Suppressor macrophage treated with lipopolysaccharide for 4 hours (primary cell): Measurements from ENCODE around the gene POLR3GL.
"Not testable (repeated sequence)": the region's sequence is repeated elsewhere in the genome, so short reads cannot be mapped to it uniquely, and the experiment has no call there.

Experiments
- DNase-seq: peaks from one replicate; pipeline ENCODE4 v3.0.0-alpha.2; 2020

Gene POLR3GL

DNA sequence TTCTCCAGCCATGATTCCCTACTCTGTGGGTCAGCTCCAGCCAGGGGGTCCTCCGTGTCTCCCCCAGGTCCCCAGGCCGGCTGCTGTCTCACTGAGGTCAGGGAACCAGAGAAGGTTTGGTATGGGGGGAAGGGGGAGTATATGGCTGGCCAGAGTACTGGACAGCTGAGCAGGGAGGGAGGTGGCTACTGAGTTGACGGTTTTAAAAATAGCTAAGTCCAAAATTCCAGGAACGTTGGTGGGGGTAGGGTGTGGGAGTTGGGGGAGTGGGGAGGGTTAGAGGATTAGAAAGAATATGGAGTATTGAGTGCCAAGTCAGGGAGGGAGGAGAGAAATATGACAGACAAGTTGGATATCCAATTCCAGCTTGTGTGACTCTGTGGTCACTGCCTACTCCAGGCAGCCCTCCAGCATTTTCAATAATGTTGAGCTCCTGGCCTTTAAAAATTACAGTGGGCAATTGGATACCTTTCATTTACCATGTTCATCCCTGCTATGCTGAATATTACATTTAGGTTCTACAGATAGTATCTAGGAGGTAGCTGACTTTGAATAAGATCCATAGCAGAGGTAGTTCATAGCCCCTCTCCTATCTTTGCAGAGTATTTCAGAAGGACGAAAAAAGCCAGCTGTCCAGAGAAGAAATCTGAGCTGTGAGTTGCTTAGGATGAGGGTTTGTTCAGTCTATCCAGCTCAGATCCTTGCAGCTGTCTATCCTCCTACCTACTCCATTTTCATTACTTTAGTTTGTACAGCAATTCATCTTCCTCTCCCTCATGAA, 57.3 kb downstream of the POLR3GL start, which contains the start of gene HJV:
HJV (minus strand) TSS at position 114 of the 781 bp plus-strand sequence. CDS start 1,504 bp downstream, outside the sequence.
- DNase-seq = no peak

DNA sequence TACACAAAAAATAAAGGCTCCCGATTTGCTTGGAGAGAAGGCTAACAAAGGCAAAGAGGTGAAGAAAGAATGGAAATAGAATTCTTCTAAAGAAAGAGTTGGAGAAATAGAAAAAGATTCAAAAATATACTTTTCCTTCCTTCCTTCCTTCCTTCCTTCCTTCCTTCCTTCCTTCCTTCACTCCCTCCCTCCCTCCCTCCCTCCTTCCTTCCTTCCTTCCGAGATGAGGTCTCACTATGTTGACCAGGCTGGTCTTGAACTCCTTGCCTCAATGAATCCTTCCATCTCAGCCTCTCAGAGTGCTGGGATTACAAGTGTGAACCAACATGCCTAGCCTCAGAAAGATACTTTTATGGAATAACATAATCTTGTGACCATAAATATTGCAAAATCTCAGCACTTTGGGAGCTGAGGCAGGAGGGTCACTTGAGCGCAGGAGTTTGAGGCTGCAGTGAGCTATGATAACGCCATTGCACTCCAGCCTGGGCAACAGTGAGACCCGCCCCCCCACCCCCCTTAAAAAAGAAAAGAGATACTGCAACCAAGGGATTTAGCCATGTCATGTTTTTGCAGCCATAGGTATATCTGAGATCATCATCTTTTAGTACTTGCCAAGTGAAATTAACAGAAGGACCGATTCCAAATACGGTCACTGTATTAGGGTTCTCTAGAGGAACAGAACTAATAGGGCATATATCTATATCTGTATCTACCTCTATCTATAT, 58.1 kb downstream of the POLR3GL start:
- DNase-seq = no peak

DNA sequence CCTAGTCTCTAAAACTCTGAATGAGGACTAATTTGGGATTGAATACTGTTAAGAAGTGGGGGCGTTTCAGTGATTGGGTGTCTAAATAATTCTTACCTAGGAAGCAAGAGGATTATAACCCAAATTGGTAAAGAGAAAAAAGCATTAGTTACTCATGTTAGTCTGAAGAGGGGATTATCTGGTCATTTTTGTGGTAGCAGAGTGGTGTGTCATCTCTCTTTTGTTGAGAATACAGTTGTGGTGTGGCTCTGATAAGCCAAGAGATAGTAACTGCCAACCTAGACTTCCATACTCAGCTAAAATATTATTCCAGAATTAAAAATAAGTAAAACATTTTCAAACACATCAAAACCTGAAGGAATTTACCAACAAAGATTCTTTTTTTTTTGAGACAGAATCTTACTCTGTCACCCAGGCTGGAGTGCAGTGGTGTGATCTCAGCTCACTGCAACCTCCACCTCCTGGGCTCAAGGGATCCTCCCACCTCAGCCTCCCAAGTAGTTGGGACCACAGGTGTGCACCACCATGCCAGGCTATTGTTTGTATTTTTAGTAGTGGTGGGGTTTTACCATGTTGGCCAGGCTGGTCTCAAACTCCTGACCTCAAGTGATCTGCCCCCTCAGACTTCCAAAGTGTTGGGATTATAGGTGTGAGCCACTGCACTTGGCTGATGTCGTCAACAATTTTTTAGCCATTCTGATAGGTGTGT, 61.5 kb downstream of the POLR3GL start:
- not testable (repeated sequence) for DNase-seq

DNA sequence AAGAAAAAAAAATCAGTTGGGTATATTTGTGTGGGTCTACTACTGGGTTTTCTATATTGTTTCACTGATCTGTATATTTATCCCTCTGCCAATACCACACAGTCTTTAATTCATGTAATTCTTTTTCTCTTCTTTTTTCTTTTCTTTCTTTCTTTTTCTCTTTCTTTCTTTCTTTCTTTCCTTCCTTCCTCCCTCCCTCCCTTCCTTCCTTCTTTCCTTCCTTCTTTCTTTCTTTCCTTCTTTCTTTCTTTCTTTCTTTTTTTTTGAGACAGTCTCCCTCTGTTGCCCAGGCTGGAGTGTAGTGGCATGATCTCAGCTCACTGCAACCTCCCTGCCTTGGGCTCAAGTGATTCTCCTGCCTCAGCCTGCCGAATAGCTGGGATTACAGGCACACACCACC, 62.2 kb downstream of the POLR3GL start:
- not testable (repeated sequence) for DNase-seq
